GM04504 (cell line): Measurements from ENCODE around the gene SCO2.

Experiments
- DNase-seq: peaks from one replicate; pipeline ENCODE4 v3.0.0-alpha.2; 2012; ENCODE audit warnings: low read depth

Gene SCO2, protein sequence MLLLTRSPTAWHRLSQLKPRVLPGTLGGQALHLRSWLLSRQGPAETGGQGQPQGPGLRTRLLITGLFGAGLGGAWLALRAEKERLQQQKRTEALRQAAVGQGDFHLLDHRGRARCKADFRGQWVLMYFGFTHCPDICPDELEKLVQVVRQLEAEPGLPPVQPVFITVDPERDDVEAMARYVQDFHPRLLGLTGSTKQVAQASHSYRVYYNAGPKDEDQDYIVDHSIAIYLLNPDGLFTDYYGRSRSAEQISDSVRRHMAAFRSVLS

DNA sequence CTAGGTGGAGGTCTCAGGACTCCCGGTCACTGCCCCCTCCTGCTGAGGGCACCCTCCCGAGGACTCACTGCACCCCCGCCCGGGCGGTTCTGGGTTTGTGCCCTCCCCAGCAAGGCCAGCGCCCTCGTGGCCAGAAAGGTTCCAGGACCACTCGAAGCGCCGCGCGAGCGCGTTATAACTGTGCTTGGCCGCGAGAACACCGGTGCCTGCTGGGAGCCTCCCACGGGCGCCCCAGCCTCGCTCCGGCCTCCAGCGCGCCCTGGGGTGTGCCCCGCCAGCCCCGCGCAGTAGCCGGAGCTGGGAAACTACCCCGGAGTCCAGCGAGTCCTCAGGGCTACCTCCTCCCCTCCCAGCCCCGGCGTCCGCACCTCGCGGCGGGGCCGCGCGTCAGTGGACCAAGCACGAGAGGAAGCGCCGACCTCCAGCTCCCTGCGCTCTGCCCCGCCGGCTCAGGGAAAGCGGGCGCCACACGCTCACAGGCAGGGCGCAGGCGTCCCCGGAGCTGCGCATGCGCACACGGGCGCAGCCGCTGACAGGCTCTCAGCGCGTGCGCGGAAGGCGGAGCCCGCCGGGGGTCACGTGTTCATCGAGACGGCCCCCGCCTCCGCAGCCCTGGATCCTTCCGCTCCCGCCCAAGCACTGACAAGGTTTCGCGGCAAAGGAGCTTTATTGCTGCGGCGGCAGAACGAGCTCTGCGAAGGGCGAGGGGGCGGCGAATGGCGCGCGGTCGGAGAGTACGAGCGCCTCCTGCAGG lies at the start of gene SCO2:
SCO2 (minus strand) TSS at position 495 of the 754 bp plus-strand sequence. CDS start 1,187 bp downstream, outside the sequence.
- DNase-seq = peak; percentile 92

DNA sequence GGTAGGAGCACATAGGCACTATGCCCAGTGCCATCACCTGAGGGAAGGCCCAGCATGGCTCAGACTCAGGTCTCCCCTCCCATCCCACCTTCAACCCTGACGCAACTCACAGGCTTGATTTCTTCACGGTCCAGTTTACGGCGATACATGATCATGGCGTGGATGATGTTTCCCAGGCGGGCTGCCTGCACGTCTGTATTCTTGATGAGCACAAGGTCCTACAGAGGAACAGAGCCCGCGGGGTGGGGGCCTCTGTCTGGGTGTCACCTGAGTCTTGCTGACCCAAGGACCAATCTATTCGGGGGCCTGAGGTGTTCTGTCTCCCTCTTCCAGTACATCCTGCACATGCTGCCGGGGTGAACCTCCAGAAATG lies 49.0 kb upstream of the SCO2 start:
- DNase-seq = no peak

DNA sequence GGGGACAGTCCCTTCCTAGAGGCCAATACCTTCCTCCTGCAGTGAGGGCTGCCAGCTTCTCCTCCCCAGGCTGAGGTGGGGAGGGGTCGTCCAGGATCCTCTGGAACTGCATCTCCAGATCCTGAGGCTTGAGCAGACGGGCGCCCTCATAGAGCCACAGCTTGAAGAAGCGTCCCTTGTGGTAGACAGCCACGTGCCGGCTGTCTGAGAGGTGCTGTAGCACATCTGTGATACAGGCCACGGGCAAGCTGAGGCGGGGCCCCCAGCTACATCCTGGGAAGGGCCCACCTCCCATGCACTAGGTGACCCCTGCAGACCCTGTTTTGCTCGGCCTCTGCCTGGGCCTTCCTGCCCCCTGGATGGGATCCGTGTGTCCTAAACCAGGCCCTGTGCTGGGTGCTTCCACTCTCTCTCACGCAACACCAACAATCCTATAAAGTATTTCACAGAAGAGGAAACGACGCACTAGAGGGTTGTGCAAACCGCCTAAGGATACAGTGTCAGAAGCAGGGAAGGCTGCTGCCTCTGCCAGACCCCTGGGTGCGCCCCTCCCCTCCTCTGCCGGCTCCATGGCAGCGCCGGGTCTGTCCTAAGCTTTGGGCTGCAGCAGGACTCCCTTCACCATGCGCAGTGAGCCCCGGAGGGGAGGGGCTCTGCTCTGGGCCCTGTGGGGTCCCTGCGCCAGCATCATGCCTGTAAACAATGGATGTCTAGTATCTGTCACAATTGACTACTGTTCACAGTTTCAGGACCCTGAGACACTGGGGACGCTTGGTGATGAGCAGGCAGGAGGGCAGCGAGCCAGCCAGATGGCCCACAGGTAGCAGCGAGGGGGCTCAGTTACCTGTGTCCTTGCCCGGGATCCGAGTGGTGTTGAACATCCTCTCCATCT lies 48.3 kb upstream of the SCO2 start:
- DNase-seq = no peak

DNA sequence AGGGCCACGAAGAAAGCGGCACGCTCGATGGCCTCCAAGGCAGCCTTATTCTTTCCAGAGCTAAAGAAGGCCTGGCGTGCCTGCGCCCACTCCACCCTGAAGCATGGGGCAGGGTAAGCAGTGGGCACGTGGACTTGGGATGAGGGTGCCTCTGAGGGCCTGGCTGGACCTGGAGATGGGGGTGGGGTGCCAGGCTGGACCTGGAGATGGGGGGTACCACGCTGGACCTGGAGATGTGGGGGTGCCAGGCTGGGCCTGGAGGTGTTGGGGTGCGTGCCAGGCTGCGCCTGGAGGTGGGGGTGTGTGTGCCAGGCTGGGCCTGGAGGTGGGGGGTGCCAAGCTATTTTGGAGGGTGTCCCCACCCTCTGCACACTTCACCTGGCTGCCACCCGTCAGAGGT lies 47.6 kb upstream of the SCO2 start:
- no peak for DNase-seq

DNA sequence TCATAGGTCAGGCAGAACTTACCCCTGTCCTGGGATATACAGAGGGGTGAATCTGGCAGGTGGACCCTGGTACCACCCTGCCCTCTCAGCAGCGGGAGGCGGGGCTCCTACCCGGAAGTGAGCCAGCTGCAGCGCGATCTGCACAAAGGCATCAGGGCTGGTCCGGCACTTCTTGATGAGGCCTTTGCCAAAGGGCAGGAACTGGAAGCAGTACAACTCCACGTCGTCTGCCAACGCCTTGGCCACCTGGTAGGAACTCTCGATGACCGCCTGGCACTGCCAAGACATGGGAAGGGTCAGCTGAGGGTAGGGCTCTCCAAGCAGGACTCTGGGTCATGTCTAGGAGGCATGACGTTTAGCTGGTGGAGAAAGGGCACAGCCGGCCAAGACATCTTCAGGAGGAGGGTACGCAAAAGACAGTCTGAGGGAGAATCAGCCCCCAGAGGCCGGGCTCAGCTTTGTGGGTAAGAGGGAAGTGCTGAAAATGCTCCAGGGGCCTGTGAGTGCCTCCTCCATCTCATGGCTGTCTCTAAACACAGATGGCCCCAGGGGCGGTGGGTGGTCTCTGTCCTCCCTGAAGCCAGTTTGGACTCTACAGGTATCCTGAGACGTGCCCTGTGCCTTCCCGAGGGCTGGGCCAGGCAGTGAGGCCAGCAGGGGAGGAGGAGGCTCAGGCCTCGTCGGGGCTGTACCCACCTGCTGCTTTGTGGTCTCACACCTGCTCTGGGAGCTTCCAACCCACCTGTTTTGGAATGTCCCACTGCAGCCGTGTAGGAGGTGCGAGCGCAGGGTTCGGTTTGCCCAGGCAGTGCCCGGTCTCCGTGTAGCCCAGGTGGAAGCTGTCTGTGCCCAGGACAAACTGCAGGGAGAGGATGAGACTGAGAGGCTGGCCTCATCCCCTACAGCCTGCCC lies 46.1 kb upstream of the SCO2 start:
- DNase-seq = no peak

DNA sequence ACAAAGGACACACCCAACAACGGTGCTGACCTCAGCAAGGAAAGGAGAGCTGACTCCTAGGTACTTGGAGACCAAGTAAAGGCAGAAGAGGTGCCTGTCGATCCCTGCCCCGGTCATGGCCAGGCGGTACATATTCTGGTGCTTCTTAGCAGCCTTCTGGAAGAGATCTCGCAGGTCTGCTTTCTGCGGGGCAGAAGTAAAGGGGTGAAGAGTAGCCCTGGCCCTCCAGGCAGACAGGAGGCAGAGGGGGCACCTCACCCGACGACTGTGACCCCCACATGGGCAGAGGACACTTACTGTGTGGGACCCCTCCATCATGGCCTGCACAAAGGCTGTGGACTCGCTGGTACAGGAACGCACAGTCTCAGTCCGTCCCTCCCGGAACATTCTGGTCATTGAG lies 45.5 kb upstream of the SCO2 start:
- DNase-seq = no peak

DNA sequence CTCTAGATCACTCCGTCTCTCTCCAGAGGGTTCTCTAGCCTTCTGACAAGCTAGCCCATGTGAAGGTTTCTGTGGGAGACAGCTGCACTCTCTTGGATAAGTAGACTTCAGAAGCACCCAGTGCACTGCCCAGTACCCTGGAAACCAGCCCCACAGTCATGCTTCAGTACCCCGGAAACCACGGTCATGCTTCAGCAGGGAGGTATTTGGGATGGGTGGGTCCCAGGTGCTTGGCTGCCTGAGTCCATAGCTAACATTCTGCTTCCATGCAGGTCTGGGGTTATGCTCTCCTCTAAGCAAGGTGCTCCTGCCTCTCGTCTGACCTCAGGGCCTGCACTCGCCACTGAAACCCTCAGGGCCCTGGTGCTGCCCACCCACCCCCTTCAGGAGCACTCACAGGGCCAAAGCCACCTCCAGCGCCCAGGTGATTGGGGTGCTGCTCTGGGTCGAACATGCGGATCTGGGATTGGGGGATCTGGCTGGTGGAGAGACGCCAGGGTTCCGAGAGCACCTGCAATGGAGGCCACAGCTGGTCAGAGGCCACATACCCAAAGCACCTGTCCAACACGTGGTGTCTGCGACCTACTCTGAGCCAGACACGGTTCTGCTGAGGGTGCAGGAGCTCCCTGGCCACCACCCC lies 44.6 kb upstream of the SCO2 start:
- DNase-seq = no peak

DNA sequence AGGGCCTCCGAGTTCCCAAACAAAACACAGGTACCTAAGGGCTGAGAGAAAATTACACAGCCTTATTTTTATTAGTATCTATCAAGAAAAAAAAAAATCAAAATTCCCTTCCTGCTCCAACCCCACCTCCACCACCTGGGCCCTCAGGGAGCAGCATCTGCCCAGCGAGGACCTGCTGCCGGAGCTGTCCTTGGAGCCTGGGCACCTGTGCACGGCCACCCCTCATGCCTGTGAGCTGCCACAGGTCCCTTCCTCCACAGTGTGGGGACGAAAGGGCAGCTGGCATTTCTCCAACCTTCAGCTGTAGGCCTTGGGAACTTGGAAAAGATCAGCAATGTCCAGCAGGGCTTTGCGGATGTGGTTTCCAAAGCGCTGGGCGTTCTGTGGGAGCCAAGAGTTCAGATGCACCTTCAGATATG lies 43.7 kb upstream of the SCO2 start:
- no peak for DNase-seq

DNA sequence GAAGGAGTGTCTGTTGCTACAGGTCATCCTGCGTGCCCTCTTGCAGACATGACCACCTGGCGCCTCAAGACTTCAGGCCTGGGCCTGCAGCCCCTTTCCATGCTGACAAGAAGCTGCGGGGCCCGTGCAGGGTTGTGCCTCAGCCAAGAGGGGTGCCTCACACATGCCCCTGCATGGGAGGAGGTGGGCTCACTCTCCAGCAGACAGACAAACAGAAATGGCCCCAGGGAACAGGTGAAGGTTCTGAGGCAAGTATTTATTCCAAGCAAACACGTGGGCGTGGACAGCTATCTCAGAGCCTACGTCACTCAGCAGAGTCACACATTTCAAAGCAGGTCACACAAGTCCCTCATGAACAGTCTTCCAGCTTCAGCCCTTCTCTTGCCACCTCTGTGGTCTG lies 43.2 kb upstream of the SCO2 start:
- DNase-seq = no peak

DNA sequence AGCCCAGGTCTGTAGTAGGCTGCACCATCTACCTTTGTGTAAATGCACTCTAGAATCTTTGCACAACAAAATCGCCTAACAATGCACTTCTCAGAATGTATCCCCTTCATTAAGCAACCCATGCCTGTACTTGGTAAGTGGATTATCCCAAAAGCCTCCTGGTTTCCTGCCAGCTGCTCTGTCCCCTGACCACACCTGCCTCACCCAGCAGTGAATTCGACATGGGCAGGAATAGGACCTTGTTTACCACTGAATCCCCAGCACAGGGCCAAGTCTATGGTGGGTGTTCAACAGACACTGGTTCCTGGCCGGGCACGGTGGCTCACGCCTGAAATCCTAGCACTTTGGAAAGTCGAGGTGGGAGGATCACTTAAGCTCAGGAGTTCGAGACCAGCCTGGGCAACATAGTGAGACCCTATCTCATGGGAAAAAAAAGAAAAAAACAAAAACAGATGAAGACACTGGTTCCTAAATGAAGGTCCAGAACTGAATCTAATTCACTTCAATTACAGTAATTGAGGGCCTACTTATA lies 42.4 kb upstream of the SCO2 start:
- no peak for DNase-seq

DNA sequence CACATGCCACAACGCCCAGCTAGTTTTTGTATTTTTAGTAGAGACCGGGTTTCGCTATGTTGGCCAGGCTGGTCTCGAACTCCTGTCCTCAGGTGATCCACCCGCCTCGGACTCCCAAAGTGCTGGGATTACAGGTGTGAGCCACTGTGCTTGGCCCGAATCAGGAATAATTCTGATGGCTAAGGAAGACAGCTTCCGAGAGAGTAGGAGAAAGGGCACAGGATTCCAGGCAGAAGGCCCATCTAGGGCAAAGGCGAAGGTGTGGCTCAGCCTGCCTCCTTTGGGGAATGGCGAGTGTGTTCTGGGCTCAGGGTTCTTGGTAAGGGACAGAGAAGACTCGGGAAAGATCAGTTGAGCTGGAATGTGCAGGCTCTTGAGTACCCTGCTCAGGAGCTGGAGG lies 38.9 kb upstream of the SCO2 start:
- no peak for DNase-seq

DNA sequence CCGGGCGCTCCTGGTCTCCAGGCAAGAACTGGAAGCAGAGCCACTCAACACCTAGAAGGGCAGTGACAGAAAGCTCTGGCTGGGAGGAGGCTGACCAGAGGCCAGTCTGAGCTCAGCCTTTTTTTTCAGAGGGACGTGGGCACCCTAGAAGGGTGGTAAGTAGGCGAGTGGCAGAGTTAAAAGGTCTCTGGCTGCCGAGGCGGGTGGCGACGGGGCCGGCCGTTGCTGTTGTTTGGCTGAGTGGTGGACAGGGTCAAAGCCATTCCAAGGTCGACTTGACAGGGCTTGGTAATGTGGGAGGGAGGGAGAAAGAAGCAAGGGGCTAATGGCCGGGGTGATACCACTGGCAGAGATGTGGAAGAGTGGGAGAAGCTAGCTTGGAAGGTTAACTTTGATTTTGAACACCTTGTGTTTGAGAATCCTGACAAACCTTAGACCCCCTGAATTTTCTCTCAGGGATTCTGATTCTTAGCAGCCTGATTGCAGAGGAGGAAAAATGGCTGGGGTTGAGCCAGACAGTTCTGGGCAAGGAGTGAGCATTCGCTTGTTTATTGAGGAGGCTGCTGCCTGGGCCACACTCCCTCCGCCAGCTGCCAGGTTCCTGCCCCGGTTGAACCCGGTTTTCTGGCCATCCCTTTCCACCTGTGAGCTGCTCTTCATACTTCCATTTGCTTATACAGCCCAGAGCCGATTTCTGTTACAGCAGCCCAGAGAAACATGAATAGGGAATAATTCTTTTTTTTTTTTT lies 38.2 kb upstream of the SCO2 start:
- DNase-seq = no peak

DNA sequence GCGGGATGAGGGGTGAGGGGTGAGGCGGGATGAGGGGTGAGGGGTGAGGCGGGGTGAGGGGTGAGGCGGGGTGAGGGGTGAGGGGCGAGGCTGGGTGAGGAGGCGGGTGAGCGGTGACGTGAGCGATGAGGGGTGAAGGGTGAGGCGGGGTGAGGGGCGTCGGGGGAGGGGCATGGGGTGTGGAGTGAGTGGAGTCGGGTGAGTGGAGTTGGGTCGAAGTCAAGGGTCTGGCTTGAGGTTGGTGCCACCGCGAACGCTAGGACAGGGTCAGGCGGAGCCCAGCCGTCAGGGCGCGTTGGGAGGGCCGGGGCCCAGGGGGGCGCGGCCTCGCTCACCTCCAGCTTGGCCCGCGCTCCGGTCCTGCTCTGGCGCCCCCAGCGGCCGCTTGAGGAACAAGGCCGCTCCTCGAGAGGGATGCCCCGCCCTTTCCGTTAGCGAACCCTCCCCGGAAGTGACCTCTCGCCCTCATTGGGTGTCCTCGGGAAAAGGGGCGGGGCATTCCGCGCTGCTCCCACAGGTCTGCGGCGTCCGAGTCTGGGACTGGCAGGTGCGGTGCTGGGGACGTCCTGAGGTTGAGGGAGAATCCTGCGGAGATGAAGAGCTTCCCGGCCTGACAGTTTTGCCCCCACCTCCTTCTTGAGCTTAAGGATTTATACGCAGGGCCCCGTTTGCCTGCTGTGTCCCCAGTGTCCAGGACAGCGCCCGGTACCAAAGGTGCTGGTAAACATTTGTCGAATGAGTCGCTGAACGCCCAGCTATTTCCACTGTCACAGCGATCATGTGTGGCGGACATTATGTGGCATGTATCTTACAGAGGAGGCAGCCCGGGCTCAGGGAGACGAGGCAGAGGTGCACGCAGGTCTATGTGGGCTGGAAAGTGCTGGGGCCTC lies 37.4 kb upstream of the SCO2 start, which contains the start of gene SYCE3:
SYCE3 (minus strand) TSS at position 397 of the 890 bp plus-strand sequence. CDS start 6,514 bp downstream, outside the sequence.
- DNase-seq = peak; percentile 75

DNA sequence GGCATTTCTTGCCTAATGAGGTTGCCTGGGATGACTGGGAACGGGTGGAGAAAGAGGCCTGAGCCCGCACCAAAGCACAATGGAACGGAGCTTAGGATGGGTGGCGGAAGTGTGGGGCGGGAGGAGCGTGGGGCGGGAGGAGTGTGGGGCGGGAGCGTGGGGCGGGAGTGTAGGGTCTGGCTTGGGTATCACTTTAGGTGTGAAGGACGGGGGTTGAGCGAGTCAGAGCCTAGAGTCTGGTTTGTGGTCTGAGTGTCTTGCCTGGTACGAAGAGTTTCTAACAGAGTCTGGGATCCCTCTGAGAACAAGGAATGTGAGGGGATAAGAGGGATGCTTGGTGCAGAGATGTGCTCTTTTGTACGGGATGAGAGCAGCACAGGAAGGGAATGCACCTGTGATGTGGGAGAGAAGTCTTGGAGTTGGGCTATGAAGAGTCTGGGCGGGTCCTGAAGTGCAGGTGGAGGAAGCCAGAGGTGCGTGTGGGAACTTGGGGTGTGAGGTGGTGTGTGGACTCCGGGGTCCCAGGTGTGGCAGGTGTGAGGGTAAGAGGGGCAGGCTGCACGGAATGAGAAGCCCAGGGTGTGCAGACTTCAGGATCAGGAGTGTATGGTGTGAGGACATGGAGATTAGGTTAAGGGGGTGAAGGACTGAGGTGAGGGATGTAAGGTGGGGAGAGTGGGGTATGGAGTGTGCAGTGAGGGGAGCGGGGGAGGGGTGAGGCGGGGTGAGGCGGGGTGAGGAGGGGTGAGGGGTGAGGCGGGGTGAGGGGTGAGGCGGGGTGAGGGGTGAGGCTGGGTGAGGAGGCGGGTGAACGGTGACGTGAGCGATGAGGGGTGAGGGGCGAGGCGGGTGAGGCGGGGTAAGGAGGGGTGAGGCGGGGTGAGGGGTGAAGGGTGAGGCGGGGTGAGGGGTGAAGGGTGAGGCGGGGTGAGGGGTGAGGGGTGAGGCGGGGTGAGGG lies 36.3 kb upstream of the SCO2 start:
- no peak for DNase-seq

DNA sequence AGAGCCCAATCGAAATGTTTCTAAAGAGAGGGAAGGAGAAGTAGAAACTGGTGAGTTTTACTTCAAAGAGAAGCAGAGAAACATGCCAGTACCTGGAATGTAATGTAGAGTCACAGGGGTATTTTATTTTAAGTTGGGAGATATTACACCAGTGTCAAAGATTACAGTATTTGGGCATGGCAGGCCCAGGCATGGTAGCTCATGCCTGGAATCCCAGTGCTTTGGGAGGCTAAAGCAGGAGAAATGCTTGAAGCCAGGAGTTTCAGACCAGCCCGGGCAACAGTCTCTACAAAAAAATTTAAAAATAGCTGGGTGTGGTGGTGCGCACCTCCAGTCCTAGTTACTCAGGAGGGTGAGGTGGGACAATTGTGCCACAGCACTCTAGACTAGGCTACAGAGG lies 34.6 kb upstream of the SCO2 start:
- DNase-seq = no peak

DNA sequence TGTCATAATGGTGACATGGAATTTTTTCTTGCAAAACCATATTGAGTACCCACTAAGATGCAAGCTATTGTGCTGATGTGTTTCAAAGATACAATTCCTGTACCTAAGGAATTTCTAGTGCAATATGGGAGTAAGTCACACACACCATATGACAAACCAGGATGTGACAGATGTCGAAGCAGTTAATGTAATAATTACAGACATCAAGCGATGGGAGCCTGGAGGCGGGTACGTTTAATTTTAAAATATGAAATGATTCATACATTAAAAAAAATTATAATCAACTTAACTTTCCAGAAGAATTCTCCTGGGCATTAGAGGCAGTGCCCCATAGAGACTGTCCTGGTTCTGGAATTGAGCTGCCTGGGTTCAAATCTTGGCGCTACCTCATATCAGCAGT lies 31.3 kb upstream of the SCO2 start:
- DNase-seq = no peak

DNA sequence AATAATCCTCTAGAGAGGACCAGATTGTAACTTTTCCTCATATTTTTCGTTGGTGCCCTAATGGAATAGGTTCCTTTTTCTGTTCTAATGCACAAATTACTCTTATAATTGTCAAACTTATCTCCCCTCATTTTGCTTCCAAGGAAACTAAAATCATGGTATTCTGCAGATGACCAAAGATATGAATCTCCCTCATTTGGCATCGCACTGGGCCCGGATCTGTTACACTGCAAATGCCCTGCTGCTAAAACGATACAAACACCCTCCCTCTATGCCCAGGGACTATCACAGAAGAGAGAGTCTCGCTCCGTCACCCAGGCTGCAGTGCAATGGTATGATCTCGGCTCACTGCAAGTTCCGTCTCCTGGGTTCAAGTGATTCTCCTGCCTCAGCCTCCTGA lies 27.9 kb upstream of the SCO2 start:
- no peak for DNase-seq
